Muscle layer of colon (tissue), 2 donors: ENCODE measurements around the gene GLMN.
A peak's percentile ranks its signal among the peaks of the same experiment; 100 is the strongest.

Experiments used
- H3K27ac ChIP-seq: one replicate; pipeline ENCODE4 v1.7.0; 2013; ENCODE audit warnings: low read depth, mild to moderate bottlenecking, low read length, moderate library complexity
- H3K27me3 ChIP-seq, 2 donors: one replicate each; pipeline ENCODE4 v1.7.0; 2013; ENCODE audit warnings: low read length in 2 of 2, mild to moderate bottlenecking in 2 of 2; ENCODE audit not compliant: insufficient read depth in 2 of 2, control insufficient read depth in 1 of 2
- H3K36me3 ChIP-seq: one replicate; pipeline ENCODE4 v1.7.0; 2013; ENCODE audit warnings: mild to moderate bottlenecking, low read length; ENCODE audit not compliant: insufficient read depth
- H3K4me1 ChIP-seq: one replicate; pipeline ENCODE4 v1.7.0; 2013; ENCODE audit warnings: mild to moderate bottlenecking, low read length; ENCODE audit not compliant: insufficient read depth
- H3K4me3 ChIP-seq, 2 donors: one replicate each; pipeline ENCODE4 v1.7.0; 2013; ENCODE audit warnings: low read length in 2 of 2, low read depth in 1 of 2, mild to moderate bottlenecking in 1 of 2, moderate library complexity in 1 of 2
- H3K9ac ChIP-seq: one replicate; pipeline ENCODE4 v1.7.0; 2013; ENCODE audit warnings: low read length
- H3K9me3 ChIP-seq: one replicate; pipeline ENCODE4 v1.7.0; 2013; ENCODE audit warnings: mild to moderate bottlenecking, low read length
- donor health status: abdominal sarcoma.
- donor health status: Adenocarcinoma of cecum.

The GLMN gene

GRCh38 chr1:92298573-92299476 is at the start of gene GLMN, which contains the start of gene RPAP2:
GLMN (minus strand) TSS chr1:92298987; CDS start chr1:92297999, 988 bp downstream.
RPAP2 (plus strand) TSS chr1:92299059; CDS start chr1:92299074, 15 bp downstream.
- Histone ChIP-seq H3K27me3 (no peaks in the 10 kb centered on the region), H3K36me3 (no peaks in the 10 kb centered on the region), H3K4me3 (peak within 1 kb of the TSS; percentile 64 to 89), H3K9ac (peak within 1 kb of the TSS; percentile 78), H3K9me3 (no peaks in the 10 kb centered on the region), H3K27ac (peak within 1 kb of the TSS; percentile 91), H3K4me1 (peaks cover 15% of the 10 kb centered on the region)

- H3K9me3 ChIP-seq = peaks cover 4% of the 10 kb centered on the region
- no peaks in the 10 kb centered on the region for H3K4me1 ChIP-seq
These were observed 48.3 kb upstream of the GLMN start for GRCh38 chr1:92346866-92347640.

GRCh38 chr1:92343061-92343460 is 44.3 kb upstream of the GLMN start:
- H3K27ac ChIP-seq = no peak overlapping the region
- no peaks in the 10 kb centered on the region for H3K9me3 ChIP-seq
- H3K4me3 ChIP-seq = no peak overlapping the region
- no peaks in the 10 kb centered on the region for H3K4me1 ChIP-seq
- H3K36me3 ChIP-seq = peaks cover 10% of the 10 kb centered on the region
- H3K9ac ChIP-seq = no peak overlapping the region
- H3K27me3 ChIP-seq = no peaks in the 10 kb centered on the region

More at GRCh38 chr1:92346866-92347640, 48.3 kb upstream of the GLMN start:
- no peaks in the 10 kb centered on the region for H3K27me3 ChIP-seq
- H3K27ac ChIP-seq = no peak overlapping the region
- peaks cover 21% of the 10 kb centered on the region for H3K36me3 ChIP-seq
- no peak overlapping the region for H3K4me3 ChIP-seq
- H3K9ac ChIP-seq = no peak overlapping the region

GRCh38 chr1:92342401-92342800 is 43.6 kb upstream of the GLMN start:
- H3K4me1 ChIP-seq = no peaks in the 10 kb centered on the region

GRCh38 chr1:92340154-92340553 is 41.4 kb upstream of the GLMN start:
- Histone ChIP-seq H3K27me3 (no peaks in the 10 kb centered on the region), H3K4me1 (no peaks in the 10 kb centered on the region), H3K4me3 (no peak overlapping the region), H3K36me3 (peaks cover 10% of the 10 kb centered on the region), H3K27ac (no peak overlapping the region), H3K9me3 (no peaks in the 10 kb centered on the region), H3K9ac (no peak overlapping the region)

More at GRCh38 chr1:92342401-92342800, 43.6 kb upstream of the GLMN start:
- Histone ChIP-seq H3K36me3 (peaks cover 10% of the 10 kb centered on the region), H3K4me3 (no peak overlapping the region), H3K9ac (no peak overlapping the region), H3K9me3 (no peaks in the 10 kb centered on the region), H3K27me3 (no peaks in the 10 kb centered on the region), H3K27ac (no peak overlapping the region)

GRCh38 chr1:92333668-92334067 is 34.9 kb upstream of the GLMN start:
- Histone ChIP-seq H3K27me3 (no peaks in the 10 kb centered on the region), H3K36me3 (peaks cover 4% of the 10 kb centered on the region), H3K27ac (no peak overlapping the region), H3K4me3 (no peak overlapping the region), H3K9me3 (no peaks in the 10 kb centered on the region), H3K4me1 (no peaks in the 10 kb centered on the region), H3K9ac (no peak overlapping the region)

- no peaks in the 10 kb centered on the region for H3K9me3 ChIP-seq
- no peak overlapping the region for H3K4me3 ChIP-seq
- H3K9ac ChIP-seq = no peak overlapping the region
- no peaks in the 10 kb centered on the region for H3K27me3 ChIP-seq
- H3K4me1 ChIP-seq = no peaks in the 10 kb centered on the region
- no peak overlapping the region for H3K27ac ChIP-seq
- H3K36me3 ChIP-seq = peaks cover 11% of the 10 kb centered on the region
These were observed 30.8 kb upstream of the GLMN start for GRCh38 chr1:92329347-92330129.

- H3K4me3 ChIP-seq = no peak overlapping the region
- no peaks in the 10 kb centered on the region for H3K4me1 ChIP-seq
- no peaks in the 10 kb centered on the region for H3K9me3 ChIP-seq
- peaks cover 24% of the 10 kb centered on the region for H3K36me3 ChIP-seq
- no peak overlapping the region for H3K9ac ChIP-seq
- no peaks in the 10 kb centered on the region for H3K27me3 ChIP-seq
- no peak overlapping the region for H3K27ac ChIP-seq
These were observed 29.0 kb upstream of the GLMN start for GRCh38 chr1:92327794-92328193.

- no peak overlapping the region for H3K27ac ChIP-seq
- no peaks in the 10 kb centered on the region for H3K9me3 ChIP-seq
- no peak overlapping the region for H3K4me3 ChIP-seq
- no peaks in the 10 kb centered on the region for H3K4me1 ChIP-seq
- H3K36me3 ChIP-seq = peaks cover 24% of the 10 kb centered on the region
- H3K9ac ChIP-seq = no peak overlapping the region
- no peaks in the 10 kb centered on the region for H3K27me3 ChIP-seq
These were observed 27.9 kb upstream of the GLMN start for GRCh38 chr1:92326681-92327080.

GRCh38 chr1:92324784-92325183 is 26.0 kb upstream of the GLMN start:
- no peak overlapping the region for H3K27ac ChIP-seq
- no peaks in the 10 kb centered on the region for H3K9me3 ChIP-seq
- no peak overlapping the region for H3K9ac ChIP-seq
- no peak overlapping the region for H3K4me3 ChIP-seq
- H3K36me3 ChIP-seq = peaks cover 25% of the 10 kb centered on the region
- no peaks in the 10 kb centered on the region for H3K27me3 ChIP-seq
- H3K4me1 ChIP-seq = no peaks in the 10 kb centered on the region
